ENCODE results near the gene SAAL1.

SAAL1 gene

DNA sequence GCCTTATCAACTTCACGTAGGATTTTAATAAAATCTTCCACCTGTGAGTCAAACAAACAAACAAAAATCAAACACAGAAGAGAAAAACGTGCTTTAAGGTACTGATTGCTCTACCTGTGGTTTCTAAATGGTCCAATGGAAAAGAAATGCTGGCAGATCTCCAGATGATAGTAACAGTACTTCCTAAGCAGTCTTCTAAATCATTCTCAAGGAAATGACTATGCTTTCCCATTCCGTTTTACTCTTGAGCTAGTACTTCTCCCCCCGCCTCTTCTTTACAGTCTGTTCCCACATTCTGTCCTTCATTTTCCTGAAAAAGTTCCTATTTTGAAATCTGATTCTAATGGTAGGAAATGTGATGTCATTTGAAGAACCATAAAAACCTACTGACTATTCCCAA is 25.4 kb downstream of the SAAL1 start:
- DNase-seq = no peak

DNA sequence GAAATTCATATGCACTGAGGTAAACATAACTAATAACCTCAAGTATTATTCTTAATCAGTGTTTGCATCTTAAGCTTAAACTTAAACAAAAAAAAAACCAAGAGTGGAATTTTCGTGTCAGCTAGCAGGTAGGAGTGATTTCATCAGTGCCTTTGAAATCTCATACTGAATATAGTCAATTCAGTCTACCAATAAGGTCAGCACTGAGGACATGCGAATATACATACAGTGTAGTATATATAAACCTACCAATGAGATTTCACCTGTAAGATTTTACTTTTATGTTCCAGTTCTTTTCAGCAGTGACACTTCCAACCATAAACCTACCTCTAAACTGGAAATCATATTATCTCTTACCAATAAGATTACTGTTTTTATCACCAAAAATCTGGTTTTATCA is 27.0 kb downstream of the SAAL1 start:
- no peak for DNase-seq

DNA sequence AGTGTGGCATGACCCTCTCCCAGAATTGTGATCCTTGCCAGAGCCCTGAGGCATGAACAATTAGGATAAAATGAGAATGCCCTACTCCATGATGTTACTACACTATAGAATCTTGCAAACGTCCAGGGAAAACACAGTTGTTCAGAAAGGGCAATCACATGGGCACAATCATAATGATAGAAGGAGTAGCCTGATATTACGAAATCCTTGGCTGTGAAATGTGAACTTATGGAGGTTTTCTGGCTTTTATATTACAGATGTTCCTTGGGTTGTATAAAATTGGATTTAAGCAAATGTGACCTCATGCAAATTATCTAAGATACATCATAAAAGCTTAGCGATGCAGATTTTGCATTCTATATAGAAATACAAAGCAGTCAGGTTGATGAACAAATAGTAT is 30.4 kb downstream of the SAAL1 start:
- no peak for DNase-seq

DNA sequence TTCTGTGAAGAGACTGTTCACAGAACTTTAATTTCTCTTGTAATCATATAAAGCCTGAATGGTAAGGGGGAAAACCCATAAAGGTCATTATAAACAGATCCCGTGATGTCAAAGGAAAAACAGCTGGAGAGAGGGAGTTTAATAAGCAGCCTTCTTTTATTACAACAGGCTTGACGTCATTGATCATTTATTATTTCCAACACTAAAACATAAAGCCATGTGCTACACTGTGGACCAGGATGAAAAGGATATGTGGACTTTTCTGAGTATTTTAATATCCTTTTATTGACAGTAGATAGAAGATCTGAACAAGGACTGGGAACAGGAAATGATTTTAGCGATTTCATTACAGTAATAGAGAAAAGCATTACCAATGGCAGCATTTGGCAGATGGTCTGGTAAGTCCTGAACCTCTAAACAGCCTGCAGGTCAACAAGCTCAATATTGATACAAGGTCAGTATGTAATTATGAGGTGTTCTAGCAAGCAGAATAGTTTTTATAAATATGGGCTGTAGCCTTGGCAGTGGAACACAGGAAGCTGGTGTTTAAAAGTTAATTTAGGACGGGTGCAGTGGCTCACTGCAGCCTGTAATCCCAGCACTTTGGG is 34.7 kb downstream of the SAAL1 start:
- DNase-seq = no peak

DNA sequence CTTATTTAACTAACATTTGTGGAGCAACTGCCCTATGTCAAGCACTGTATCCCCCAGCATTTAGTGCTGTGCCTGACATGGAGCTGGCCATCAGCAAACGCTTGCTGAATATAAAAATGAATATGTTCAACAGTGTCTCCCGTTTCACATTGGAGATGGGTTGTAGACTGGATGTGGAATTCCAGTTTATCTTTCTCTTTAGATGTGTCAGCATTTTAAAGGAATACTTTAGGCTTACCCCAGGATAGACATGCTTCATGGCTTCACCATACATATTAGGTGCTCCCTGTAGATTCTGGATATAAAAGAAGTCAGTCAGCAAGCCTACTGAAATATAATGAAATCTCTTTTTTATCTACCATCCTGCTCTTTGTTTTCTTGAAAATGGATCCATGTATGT is 38.5 kb downstream of the SAAL1 start:
- no peak for DNase-seq

DNA sequence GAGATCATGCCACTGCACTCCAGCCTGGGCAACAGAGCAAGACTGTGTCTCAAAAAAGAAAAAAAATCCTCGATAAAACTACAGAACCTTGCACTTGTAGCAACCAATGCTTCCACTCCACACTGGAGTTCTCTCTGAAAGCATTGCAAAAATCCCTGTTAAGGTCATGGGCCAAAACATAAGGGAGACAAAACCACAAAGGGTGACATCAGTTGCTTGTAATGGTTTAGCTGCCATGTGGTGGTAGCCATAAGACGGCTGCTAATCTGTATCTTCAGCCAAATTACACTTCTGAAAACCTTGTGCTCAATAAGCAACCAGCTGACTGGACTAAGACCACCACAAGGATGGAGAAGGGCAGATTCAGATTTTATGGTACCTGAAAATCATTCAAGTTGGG is 39.3 kb downstream of the SAAL1 start:
- no peak for DNase-seq

DNA sequence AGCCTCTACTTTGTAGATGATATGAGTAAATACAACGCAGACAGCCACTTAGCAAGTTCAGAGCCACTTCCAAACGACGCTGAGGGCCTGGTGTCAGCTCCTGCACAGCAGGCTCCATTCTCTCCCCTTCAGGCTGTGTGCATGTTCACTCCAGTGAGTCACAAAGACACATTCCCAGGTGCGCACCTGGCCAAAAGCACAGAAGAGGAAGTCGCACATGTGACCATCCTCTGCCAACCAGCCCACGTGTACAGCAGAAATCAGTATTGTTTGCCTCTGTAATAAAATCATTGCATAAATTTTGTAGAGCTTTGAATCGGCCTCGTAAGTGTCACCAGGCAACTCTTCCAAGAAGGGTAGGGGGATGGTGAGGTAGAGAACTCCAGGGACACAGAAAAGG is 40.3 kb downstream of the SAAL1 start:
- DNase-seq = no peak

DNA sequence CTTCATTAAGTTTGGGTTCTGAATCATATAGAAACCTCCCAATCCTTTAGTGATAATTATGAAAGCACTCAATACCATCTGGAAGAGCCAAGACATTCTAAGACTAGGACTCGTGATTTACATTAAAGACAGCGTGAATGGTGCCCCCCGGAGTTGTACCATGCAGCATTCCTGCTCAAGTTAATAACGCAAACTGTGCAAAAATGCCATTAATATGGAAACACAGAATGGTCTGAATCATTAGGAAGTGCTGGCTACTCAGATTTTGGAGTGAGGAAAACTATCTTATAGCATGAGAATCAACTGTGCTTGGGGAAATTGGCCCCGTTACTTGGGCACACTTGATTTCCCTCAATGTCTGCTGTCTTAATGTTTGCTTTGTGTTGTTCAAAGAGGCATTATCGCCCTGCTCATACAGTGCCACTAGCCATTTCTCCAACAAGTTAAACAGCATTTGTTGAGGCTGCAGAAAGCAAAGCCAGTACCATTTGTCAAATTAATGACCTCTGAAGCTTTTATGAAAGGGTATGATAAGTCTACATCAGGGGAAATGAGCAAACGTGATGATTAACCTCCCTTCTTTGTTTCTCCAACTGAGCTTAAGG is 41.3 kb downstream of the SAAL1 start:
- no peak for DNase-seq

DNA sequence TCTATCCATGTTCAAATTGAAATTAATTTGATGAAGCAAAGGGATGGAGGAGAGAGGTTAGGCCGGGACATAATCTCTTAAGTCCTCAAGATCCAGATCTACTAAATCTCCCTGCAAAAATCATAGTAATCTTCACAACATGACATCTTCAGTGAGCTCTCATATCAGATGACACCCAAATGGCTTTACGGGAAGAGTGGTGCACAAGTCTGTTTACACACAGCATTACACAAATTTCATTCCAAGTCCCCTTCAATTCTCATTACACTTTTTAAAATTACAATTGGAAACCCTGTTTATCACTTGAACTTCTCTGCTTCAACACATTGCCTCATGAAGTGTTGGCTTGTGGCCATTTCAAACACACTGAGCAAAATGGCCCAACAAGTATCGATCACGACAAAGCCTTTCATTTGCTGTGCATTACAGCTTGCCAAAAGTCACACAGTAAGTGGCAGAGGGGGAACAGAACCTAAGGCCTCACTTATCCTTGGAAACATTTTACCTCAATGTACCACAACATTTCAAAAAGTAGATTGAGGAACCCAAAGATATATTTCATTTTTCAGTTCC is 41.9 kb downstream of the SAAL1 start:
- DNase-seq = no peak

DNA sequence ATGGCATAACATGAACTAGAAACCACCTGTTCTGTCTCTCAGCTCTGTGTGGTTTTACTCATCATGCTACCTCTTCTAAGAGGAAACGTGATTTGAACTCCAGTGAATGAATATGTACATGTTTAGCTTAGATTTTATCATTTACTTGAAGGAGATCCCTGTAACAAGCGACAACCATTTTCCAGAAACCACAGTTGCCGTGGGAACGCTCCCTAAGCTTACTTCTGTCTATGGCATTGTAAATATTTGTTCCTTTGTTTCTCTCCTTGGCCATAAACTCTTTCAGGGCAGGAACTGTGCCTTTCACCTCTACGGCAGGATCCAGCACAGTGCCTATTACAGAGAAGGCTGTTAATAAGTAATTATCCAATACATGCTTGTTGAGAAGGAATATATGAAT is 42.8 kb downstream of the SAAL1 start:
- DNase-seq = no peak

DNA sequence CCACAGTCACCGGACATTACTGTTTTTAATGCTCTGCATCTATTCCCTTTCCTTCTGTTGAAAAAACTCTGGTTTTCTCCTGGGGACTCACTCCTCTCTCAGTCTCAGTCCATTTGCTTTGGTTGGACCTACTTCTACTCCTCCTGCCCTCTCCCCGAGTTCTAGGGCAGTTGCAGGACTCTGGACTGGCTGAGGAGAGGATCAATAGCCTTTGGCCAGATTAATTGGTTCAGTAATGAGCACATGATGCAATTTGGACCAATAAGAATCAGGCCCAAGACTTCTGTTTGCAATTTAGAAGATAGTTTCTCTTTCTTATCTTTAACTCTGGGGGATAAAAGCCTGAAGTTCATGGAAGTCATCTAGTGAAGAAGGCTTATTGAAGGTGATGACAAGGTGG is 44.5 kb downstream of the SAAL1 start:
- no peak for DNase-seq

DNA sequence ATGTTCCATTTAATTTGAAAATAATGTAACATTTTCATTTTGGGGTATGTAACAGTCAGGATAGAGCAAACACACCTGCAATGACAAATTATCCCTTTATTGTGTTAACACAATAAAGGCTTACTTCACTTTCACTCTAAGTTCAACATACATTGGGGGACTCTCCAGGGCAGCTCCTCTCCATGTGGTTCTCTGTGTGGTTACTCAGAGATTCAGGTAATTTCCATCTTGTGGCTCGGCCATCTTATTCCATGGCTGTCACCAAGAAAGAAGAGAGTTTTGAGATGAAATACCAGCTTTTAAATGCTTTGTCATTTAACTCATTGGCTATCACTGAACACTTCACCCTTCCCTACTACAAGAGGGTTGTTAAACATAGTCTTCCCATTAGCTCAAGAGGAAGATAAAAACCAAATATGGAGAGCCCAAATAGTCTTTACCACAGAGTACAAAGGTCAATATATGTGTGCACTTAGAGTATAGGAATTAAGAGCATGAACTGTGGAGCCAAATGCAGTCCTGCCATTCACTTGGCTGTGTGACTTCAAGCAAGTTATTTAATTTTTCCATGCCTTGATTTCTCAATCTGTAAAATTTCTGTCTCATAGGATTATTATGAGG is 49.2 kb downstream of the SAAL1 start:
- no peak for DNase-seq

DNA sequence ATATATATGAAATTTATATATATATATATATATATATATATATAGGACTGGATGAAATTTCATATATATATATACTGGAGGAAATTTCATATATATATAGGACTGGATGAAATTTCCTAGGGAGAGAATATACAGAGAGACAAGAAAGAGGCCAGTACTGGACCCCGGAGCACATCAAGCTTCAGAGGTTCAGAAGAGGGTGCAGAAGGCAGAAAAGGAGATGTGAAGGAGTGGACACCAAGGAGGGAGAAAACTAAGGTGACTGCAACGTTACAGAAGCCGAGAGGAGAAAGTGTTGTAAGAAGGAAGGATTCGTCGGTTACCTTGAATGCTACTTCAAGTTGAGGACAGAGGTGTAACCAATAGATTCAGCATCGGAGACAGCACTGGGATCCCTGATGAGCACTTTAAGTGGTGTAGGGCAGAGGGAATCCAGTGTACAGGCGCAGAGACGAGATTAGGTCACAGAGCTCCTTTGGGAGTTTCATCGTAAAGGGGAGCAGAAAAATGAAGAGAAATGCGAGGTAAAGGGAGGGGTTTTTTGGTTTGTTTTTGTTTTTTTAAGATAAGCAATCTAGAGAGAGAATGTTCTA is 51.3 kb downstream of the SAAL1 start:
- no peak for DNase-seq

DNA sequence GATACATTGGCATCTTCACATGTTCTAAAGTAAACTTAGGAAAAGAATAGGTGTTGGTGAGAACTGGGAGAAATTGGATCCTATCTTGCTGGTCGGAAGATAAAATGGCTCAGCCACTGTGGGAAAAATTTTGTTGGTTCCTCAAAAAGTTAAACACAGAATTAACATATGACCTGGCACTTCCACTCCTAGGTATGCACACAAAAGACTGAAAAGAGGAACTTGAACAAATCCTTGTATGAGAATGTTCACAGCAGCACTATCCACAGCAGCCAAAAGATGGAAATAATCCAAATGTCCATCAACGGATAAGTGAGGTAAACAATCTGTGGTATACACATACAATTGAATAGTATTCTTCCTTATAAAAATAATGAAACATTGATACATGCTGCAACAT is 55.0 kb downstream of the SAAL1 start:
- DNase-seq = no peak

DNA sequence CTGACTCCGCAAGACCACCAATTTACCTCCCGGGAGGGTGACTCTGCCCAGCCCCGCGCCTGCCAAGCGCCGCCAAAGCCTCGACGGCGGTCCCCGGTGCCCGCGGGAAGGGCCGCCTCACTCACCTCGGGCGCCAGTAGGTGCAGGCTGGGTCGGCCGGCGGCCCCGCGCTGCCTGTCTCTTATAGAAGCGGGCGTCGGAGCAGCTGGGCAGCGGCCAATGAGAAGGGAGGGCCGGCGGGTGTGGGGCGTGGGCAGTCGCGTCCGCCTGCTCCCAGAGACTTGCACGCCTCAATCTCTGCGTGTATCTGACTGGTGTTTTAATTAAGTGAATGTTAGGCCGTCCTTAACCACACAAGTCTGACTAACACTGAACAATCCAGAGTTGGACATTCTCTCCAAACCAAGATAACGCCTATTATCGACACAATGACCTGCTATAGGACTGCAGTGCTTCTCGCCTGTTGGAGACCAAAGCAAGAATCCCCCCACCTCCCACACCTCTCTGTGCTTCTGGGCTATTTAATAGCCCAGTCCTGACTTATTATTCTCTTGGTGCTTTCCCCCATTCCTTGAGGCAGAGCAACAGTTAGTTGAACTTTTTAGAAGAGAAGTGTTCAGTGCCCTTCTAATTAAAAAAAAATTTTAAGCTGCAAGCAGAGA is 59.6 kb downstream of the SAAL1 start, which contains the start of gene TPH1:
TPH1 (minus strand) TSS at position 154 of the 662 bp plus-strand sequence. CDS start 5,507 bp downstream, outside the sequence.
- DNase-seq = no peak

DNA sequence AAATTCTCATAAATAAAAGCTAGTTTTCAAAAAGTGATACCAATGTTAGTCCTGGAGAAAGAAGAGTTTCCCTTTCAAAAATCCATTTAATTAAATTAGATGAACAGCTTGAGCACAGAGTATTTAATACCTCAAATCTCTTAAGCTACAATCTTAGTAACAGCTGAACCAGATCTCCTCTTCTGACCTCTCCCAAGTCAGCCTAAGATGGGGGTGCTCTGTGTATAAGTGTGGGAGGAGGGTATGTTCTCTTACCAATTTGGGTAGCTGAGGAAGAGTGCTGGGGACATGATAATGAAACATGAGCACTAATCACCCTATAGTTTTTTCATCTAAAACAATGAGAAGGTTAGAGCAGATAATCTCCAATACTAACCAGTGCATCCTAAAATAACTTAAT is 69.4 kb downstream of the SAAL1 start:
- DNase-seq = no peak

Measured in CD4-positive, alpha-beta T cell treated with Interleukin-6 for 4 hours (primary cell).